Measurements from ENCODE around the gene NACC1.

GRCh38 chr19:13119627-13120026, 1.6 kb downstream of the NACC1 start:
- TF ChIP-seq, protein P1, sequence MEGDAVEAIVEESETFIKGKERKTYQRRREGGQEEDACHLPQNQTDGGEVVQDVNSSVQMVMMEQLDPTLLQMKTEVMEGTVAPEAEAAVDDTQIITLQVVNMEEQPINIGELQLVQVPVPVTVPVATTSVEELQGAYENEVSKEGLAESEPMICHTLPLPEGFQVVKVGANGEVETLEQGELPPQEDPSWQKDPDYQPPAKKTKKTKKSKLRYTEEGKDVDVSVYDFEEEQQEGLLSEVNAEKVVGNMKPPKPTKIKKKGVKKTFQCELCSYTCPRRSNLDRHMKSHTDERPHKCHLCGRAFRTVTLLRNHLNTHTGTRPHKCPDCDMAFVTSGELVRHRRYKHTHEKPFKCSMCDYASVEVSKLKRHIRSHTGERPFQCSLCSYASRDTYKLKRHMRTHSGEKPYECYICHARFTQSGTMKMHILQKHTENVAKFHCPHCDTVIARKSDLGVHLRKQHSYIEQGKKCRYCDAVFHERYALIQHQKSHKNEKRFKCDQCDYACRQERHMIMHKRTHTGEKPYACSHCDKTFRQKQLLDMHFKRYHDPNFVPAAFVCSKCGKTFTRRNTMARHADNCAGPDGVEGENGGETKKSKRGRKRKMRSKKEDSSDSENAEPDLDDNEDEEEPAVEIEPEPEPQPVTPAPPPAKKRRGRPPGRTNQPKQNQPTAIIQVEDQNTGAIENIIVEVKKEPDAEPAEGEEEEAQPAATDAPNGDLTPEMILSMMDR (IDR thresholded peaks at IDR 0.05) = no peak
- TF ChIP-seq EP300 (IDR thresholded peaks at IDR 0.05) = no peak
- TF ChIP-seq POLR2AphosphoS5 (IDR thresholded peaks at IDR 0.05) = no peak
